Measurements from ENCODE around the gene NME7.

DNA sequence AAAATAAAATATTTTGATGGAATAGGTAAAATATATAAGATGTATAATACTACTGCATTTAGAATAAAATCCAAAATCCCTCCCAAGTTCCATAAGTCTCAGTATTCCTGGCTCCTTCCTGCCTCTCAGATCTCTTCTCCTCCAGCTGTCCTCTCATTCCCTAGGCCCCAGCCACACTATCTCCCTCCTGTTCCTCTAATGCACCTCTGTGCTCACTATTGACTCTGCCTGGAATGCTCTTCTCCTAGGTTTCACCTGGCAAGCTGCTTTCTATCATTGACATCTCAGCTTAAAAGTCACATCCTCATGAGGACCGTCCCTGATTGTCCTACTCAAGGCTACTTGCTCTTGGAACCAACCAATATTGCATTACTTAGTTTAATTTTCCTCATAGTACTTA lies 7.2 kb downstream of the NME7 start:
- TF ChIP-seq, protein P1, sequence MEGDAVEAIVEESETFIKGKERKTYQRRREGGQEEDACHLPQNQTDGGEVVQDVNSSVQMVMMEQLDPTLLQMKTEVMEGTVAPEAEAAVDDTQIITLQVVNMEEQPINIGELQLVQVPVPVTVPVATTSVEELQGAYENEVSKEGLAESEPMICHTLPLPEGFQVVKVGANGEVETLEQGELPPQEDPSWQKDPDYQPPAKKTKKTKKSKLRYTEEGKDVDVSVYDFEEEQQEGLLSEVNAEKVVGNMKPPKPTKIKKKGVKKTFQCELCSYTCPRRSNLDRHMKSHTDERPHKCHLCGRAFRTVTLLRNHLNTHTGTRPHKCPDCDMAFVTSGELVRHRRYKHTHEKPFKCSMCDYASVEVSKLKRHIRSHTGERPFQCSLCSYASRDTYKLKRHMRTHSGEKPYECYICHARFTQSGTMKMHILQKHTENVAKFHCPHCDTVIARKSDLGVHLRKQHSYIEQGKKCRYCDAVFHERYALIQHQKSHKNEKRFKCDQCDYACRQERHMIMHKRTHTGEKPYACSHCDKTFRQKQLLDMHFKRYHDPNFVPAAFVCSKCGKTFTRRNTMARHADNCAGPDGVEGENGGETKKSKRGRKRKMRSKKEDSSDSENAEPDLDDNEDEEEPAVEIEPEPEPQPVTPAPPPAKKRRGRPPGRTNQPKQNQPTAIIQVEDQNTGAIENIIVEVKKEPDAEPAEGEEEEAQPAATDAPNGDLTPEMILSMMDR (conservative IDR thresholded peaks at IDR 0.05; ENCODE audit: low read length), result no peak
- TF ChIP-seq EZH2phosphoT487 (IDR thresholded peaks at IDR 0.05; ENCODE audit: borderline replicate concordance), result no peak

Data from Loucy (cell line).